ENCODE results near the gene PCDH9.
"Not testable (repeated sequence)": the region's sequence is repeated elsewhere in the genome, so short reads cannot be mapped to it uniquely, and the experiment has no call there.

The PCDH9 gene

DNA sequence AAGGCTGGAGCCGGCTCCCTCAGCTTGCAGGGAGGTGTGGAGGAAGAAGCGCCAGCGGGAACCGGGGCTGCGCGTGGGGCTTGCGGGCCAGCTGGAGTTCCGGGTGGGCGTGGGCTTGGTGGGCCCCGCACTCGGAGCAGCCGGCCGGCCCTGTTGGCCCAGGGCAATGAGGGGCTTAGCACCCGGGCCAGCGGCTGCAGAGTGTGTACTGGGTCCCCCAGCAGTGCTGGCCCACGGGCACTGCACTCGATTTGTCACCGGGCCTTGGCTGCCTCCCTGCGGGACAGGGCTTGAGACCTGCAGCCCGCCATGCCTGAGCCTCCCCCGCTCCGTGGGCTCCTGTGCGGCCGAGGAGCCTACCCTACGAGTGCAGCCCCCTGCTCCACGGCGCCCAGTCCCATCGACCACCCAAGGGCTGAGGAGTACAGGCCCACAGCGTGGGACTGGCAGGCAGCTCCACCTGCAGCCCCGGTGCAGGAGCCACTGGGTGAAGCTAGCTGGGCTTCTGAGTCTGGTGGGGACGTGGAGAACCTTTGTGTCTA is 608.2 kb downstream of the PCDH9 start:
- not testable (repeated sequence) for H3K36me3 ChIP-seq (ENCODE audit: control insufficient read depth, insufficient read depth, low read length); H3K9me3 ChIP-seq (ENCODE audit: control insufficient read depth, low read length); H3K4me3 ChIP-seq (ENCODE audit: insufficient read depth, low read depth, low read length); H3K4me1 ChIP-seq (ENCODE audit: control insufficient read depth, insufficient read depth, low read length); H3K27ac ChIP-seq (ENCODE audit: insufficient read depth, low read depth, low read length, poor library complexity, severe bottlenecking); H3K27me3 ChIP-seq (ENCODE audit: control insufficient read depth, insufficient read depth, low read length, poor library complexity, severe bottlenecking)
- WGBS, 2 experiments = 96% methylated on average over 31 of the region's 31 CpGs

DNA sequence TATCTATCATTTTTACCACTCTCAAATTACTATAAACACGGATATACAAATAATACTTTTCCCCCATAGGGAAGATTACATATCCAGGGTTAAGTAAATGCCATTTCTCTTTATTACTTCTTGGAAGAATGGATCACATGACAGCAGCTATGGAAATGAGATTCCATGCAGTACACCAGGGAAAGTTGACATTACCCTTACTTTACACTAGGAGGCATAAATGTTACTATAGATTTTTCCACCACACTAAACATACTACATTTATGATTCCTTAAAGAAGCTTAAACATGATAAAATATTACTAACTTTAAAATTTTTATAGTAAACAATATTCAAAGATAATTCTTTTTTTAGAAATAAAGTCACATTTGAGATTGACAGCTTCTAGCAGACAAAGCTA is 611.4 kb downstream of the PCDH9 start:
- no peaks in the 10 kb centered on the region for H3K27me3 ChIP-seq (ENCODE audit: control insufficient read depth, insufficient read depth, low read length, poor library complexity, severe bottlenecking)
- H3K36me3 ChIP-seq (ENCODE audit: control insufficient read depth, insufficient read depth, low read length) = no peaks in the 10 kb centered on the region
- H3K4me1 ChIP-seq (ENCODE audit: control insufficient read depth, insufficient read depth, low read length) = no peaks in the 10 kb centered on the region
- 75 to 78% methylated on average over 1 of the region's 1 CpG for WGBS, 2 experiments
- H3K27ac ChIP-seq (ENCODE audit: insufficient read depth, low read depth, low read length, poor library complexity, severe bottlenecking) = no peak overlapping the region
- no peaks in the 10 kb centered on the region for H3K9me3 ChIP-seq (ENCODE audit: control insufficient read depth, low read length)
- H3K4me3 ChIP-seq (ENCODE audit: insufficient read depth, low read depth, low read length) = no peak overlapping the region

DNA sequence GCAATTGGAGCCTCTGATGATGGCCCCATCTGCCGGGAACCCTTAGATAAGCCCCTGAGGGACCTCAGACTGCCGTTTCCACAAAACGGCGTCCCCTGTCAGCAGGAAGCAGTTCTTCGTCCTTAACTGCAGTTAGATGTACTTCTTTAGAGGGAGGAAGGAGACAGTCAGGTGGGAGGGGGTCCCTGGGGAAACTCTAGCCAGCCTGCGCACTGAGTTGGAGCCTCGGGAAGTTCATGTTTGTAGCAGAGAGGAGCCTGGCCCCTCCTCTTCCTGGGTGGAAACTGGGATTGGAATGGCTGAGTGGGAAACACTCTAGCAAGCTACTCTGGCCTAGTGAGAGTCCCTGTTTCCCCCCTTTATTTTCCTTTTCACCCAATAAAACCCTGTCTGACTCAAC is 612.4 kb downstream of the PCDH9 start:
- Histone ChIP-seq H3K36me3 (ENCODE audit: control insufficient read depth, insufficient read depth, low read length) (no peaks in the 10 kb centered on the region), H3K9me3 (ENCODE audit: control insufficient read depth, low read length) (no peaks in the 10 kb centered on the region), H3K4me3 (ENCODE audit: insufficient read depth, low read depth, low read length) (no peak overlapping the region), H3K4me1 (ENCODE audit: control insufficient read depth, insufficient read depth, low read length) (no peaks in the 10 kb centered on the region), H3K27ac (ENCODE audit: insufficient read depth, low read depth, low read length, poor library complexity, severe bottlenecking) (no peak overlapping the region), H3K27me3 (ENCODE audit: control insufficient read depth, insufficient read depth, low read length, poor library complexity, severe bottlenecking) (no peaks in the 10 kb centered on the region)
- 94 to 97% methylated on average over 7 of the region's 7 CpGs for WGBS, 2 experiments

DNA sequence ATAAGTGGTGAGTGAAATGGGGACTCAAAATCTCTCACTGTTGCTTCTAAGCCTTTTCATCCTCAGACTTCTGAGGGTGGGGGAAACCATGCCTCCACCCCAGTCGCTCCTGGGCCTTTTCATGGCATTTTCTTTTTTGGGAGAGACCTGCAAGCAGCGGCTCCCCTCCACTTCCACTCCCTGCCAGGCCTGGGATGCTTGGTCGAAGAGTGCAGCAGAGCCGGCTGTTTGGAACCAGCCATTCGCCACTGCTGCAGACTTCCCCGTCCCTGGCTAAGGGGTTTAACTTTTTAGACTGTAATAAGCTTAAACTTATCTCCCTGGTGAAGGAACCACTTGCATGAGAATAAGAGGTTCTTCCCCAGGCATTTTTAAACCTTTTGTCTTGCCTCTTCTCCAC is 617.2 kb downstream of the PCDH9 start:
- H3K4me1 ChIP-seq (ENCODE audit: control insufficient read depth, insufficient read depth, low read length) = no peaks in the 10 kb centered on the region
- no peaks in the 10 kb centered on the region for H3K9me3 ChIP-seq (ENCODE audit: control insufficient read depth, low read length)
- H3K36me3 ChIP-seq (ENCODE audit: control insufficient read depth, insufficient read depth, low read length) = no peaks in the 10 kb centered on the region
- no peak overlapping the region for H3K27ac ChIP-seq (ENCODE audit: insufficient read depth, low read depth, low read length, poor library complexity, severe bottlenecking)
- 89% methylated on average over 6 of the region's 6 CpGs for WGBS, 2 experiments
- no peak overlapping the region for H3K4me3 ChIP-seq (ENCODE audit: insufficient read depth, low read depth, low read length)
- no peaks in the 10 kb centered on the region for H3K27me3 ChIP-seq (ENCODE audit: control insufficient read depth, insufficient read depth, low read length, poor library complexity, severe bottlenecking)

DNA sequence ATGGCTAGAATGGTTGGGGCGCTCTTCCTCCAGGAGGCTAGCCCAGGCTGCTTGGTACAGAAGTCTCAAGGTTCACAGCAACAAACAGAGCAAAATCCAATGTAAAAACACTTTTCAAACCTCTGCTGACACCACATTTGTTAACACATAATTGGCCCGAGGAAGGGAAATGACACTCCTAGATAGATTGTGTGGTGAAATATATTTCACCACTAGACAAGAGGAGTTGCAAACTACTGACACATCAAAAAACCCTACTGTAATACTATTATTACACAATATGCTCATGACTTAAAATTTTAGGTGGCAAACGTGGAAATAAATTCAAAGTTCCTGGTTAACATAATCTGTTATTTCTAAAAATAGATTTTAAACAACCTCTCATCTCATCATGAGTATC is 643.6 kb downstream of the PCDH9 start:
- no peak overlapping the region for H3K27ac ChIP-seq (ENCODE audit: insufficient read depth, low read depth, low read length, poor library complexity, severe bottlenecking)
- no peaks in the 10 kb centered on the region for H3K9me3 ChIP-seq (ENCODE audit: control insufficient read depth, low read length)
- H3K4me3 ChIP-seq (ENCODE audit: insufficient read depth, low read depth, low read length) = no peak overlapping the region
- 85 to 98% methylated on average over 1 to 2 of the region's 3 CpGs for WGBS, 2 experiments
- no peaks in the 10 kb centered on the region for H3K4me1 ChIP-seq (ENCODE audit: control insufficient read depth, insufficient read depth, low read length)
- no peaks in the 10 kb centered on the region for H3K36me3 ChIP-seq (ENCODE audit: control insufficient read depth, insufficient read depth, low read length)
- no peaks in the 10 kb centered on the region for H3K27me3 ChIP-seq (ENCODE audit: control insufficient read depth, insufficient read depth, low read length, poor library complexity, severe bottlenecking)

DNA sequence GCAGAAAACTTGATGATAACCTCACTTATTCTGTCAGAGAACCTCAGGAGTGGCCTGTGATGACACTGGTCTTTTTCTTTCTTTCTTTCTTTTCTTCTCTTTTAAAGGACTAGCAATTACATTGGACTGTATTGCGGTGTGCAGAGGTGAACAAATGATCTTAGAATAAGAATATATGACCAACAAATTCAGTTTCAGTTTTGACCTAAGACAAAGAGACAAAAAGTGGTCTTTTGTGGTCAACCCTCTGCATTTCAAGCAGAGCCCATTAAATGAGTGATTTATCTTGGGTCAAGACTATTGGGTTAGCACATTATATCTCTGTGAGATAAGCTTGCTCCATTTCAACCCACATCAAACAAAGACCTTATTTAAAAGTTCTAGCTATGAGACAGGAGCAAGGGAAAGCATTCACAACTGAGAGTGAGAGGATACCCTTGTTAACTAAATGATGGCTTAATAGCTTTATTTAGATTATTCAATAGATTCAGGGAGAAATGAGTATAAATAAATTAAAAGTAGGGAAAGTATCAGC is 644.4 kb downstream of the PCDH9 start:
- Histone ChIP-seq H3K4me1 (ENCODE audit: control insufficient read depth, insufficient read depth, low read length) (no peaks in the 10 kb centered on the region), H3K27me3 (ENCODE audit: control insufficient read depth, insufficient read depth, low read length, poor library complexity, severe bottlenecking) (no peaks in the 10 kb centered on the region), H3K4me3 (ENCODE audit: insufficient read depth, low read depth, low read length) (no peak overlapping the region), H3K36me3 (ENCODE audit: control insufficient read depth, insufficient read depth, low read length) (no peaks in the 10 kb centered on the region), H3K27ac (ENCODE audit: insufficient read depth, low read depth, low read length, poor library complexity, severe bottlenecking) (no peak overlapping the region), H3K9me3 (ENCODE audit: control insufficient read depth, low read length) (no peaks in the 10 kb centered on the region)
- WGBS, 2 experiments = 100% methylated on average over 1 of the region's 1 CpG; no CpG with 5 or more reads in 1 of the 2 experiments

DNA sequence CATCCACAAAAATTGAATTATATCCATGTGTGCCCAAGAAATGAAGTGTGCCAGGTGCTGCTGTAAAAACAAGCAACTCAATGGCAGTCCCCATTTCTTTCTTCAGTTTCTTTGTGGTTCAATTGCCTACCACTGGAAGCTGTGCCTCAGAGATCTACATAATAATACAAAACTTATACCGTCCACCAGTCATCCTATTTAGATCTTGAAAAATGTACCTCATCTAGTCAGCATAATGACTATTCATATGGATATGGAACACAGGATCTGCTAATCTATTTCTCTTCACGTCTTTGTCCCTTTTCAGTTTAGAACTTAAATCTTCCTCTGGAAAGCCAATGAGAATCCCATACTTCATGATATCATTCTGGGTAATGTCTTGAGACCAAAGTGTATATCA is 648.5 kb downstream of the PCDH9 start:
- Histone ChIP-seq H3K27me3 (ENCODE audit: control insufficient read depth, insufficient read depth, low read length, poor library complexity, severe bottlenecking) (no peaks in the 10 kb centered on the region), H3K9me3 (ENCODE audit: control insufficient read depth, low read length) (no peaks in the 10 kb centered on the region), H3K4me3 (ENCODE audit: insufficient read depth, low read depth, low read length) (no peak overlapping the region), H3K4me1 (ENCODE audit: control insufficient read depth, insufficient read depth, low read length) (no peaks in the 10 kb centered on the region), H3K36me3 (ENCODE audit: control insufficient read depth, insufficient read depth, low read length) (no peaks in the 10 kb centered on the region), H3K27ac (ENCODE audit: insufficient read depth, low read depth, low read length, poor library complexity, severe bottlenecking) (no peak overlapping the region)
- WGBS, 2 experiments = 70 to 74% methylated on average over 2 of the region's 2 CpGs

DNA sequence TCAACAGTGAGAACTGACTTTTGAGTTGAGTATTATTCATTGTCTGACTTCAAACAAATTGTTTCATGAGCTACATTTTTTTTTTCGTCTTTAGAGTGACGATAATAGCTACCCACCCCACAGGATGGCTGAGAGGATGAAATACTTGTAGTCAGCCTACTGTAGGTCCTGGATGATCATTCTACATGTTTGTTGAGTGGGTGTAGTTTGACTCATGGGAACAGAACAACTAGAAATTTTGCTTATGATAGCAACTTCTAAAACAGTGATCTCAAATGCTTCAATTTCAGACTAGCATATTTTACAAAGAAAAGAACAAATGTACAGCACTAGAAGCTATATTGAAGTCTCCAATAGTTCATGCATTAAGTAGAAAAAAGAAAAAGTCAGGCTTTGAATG is 651.8 kb downstream of the PCDH9 start:
- no peaks in the 10 kb centered on the region for H3K9me3 ChIP-seq (ENCODE audit: control insufficient read depth, low read length)
- no peaks in the 10 kb centered on the region for H3K27me3 ChIP-seq (ENCODE audit: control insufficient read depth, insufficient read depth, low read length, poor library complexity, severe bottlenecking)
- H3K4me1 ChIP-seq (ENCODE audit: control insufficient read depth, insufficient read depth, low read length) = no peaks in the 10 kb centered on the region
- WGBS, 2 experiments = 100% methylated on average over 2 of the region's 2 CpGs; no CpG with 5 or more reads in 1 of the 2 experiments
- H3K4me3 ChIP-seq (ENCODE audit: insufficient read depth, low read depth, low read length) = no peak overlapping the region
- H3K36me3 ChIP-seq (ENCODE audit: control insufficient read depth, insufficient read depth, low read length) = no peaks in the 10 kb centered on the region
- no peak overlapping the region for H3K27ac ChIP-seq (ENCODE audit: insufficient read depth, low read depth, low read length, poor library complexity, severe bottlenecking)

DNA sequence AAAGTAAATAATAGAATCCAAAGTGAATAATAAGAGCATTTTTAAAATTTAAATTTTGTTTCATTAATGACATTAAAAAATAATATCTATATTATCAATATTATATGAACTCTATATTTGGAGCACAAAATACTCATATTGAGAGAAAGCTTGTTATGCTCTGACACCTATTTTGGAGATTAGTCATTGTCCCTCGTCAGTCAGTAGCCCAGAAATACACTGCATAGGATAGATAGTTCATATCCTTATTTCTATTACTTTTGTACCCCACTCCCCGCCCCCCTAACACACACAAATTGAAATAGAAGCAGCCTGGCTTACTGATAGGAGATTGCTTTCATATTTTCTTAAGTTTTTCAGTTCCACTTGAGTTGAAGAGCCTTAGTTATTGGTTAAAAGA is 652.8 kb downstream of the PCDH9 start:
- H3K9me3 ChIP-seq (ENCODE audit: control insufficient read depth, low read length) = no peaks in the 10 kb centered on the region
- H3K27me3 ChIP-seq (ENCODE audit: control insufficient read depth, insufficient read depth, low read length, poor library complexity, severe bottlenecking) = no peaks in the 10 kb centered on the region
- H3K4me3 ChIP-seq (ENCODE audit: insufficient read depth, low read depth, low read length) = no peak overlapping the region
- H3K4me1 ChIP-seq (ENCODE audit: control insufficient read depth, insufficient read depth, low read length) = no peaks in the 10 kb centered on the region
- WGBS, 2 experiments = 80 to 85% methylated on average over 1 to 2 of the region's 2 CpGs
- no peak overlapping the region for H3K27ac ChIP-seq (ENCODE audit: insufficient read depth, low read depth, low read length, poor library complexity, severe bottlenecking)
- no peaks in the 10 kb centered on the region for H3K36me3 ChIP-seq (ENCODE audit: control insufficient read depth, insufficient read depth, low read length)

DNA sequence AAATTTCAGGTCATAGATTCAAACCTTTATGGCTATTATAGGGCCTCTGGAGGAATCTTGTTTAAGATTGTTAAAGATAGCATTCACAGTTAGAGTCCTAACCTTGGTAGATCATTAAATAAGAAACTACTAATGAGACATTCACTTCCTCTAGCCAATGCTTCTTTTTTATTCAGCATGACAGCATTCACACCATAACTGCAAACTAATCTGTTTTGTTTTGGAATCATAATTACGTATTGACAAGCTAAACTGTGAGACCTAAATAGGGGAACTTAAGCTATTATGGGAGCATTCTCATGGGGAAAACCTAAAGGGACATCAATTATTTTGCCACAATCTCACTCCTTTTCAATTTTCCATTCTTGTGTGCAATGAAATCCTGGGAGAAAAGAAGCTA is 653.8 kb downstream of the PCDH9 start:
- no peaks in the 10 kb centered on the region for H3K4me1 ChIP-seq (ENCODE audit: control insufficient read depth, insufficient read depth, low read length)
- no peaks in the 10 kb centered on the region for H3K9me3 ChIP-seq (ENCODE audit: control insufficient read depth, low read length)
- 100% methylated on average over 1 of the region's 1 CpG; no CpG with 5 or more reads in 1 of the 2 experiments for WGBS, 2 experiments
- no peak overlapping the region for H3K27ac ChIP-seq (ENCODE audit: insufficient read depth, low read depth, low read length, poor library complexity, severe bottlenecking)
- no peak overlapping the region for H3K4me3 ChIP-seq (ENCODE audit: insufficient read depth, low read depth, low read length)
- no peaks in the 10 kb centered on the region for H3K27me3 ChIP-seq (ENCODE audit: control insufficient read depth, insufficient read depth, low read length, poor library complexity, severe bottlenecking)
- H3K36me3 ChIP-seq (ENCODE audit: control insufficient read depth, insufficient read depth, low read length) = no peaks in the 10 kb centered on the region

DNA sequence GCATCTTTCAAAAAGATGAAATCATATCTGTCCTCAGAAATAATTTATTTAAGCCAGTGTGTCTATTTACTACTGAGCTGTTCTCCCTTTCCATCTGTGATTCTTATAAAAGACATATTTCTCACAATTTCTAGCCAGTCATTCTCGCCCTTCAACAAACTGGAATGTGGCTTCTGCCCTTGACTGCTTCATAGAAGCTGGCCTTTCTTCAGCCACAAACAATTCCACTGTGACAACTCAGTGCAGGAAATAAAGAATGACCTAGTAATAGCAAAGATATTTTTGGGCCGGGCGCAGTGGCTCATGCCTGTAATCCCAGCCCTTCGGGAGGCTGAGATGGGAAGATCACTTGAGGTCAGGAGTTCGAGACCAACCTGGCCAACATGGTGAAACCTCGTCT is 655.5 kb downstream of the PCDH9 start:
- no peak overlapping the region for H3K27ac ChIP-seq (ENCODE audit: insufficient read depth, low read depth, low read length, poor library complexity, severe bottlenecking)
- H3K4me1 ChIP-seq (ENCODE audit: control insufficient read depth, insufficient read depth, low read length) = no peaks in the 10 kb centered on the region
- H3K9me3 ChIP-seq (ENCODE audit: control insufficient read depth, low read length) = no peaks in the 10 kb centered on the region
- 92 to 96% methylated on average over 6 of the region's 6 CpGs for WGBS, 2 experiments
- H3K27me3 ChIP-seq (ENCODE audit: control insufficient read depth, insufficient read depth, low read length, poor library complexity, severe bottlenecking) = no peaks in the 10 kb centered on the region
- H3K4me3 ChIP-seq (ENCODE audit: insufficient read depth, low read depth, low read length) = no peak overlapping the region
- H3K36me3 ChIP-seq (ENCODE audit: control insufficient read depth, insufficient read depth, low read length) = no peaks in the 10 kb centered on the region

Data from ectodermal cell (in vitro differentiated cells).